Skin of body (tissue), 2 donors: ENCODE measurements around the gene RANBP3L. TPM values are rescaled to one million over a fixed set of nuclear protein-coding genes. Genes with fewer than 3 reads are reported as not detected.
"Not testable (repeated sequence)": the region's sequence is repeated elsewhere in the genome, so short reads cannot be mapped to it uniquely, and the experiment has no call there.

Experiments used
- DNase-seq: peaks from one replicate; lab custom pipeline; 2025; lab: John Stamatoyannopoulos, UW
- total RNA-seq: library from RNA; depleted of rRNA; stranded (reverse); fragments of >200 nt; gene quantifications from one replicate; pipeline ENCODE4 v1.2.3, GENCODE V29; 2014

RANBP3L gene
- total RNA-seq, result 5.1 TPM

GRCh38 chr5:36301858-36302603 lies at the start of gene RANBP3L:
RANBP3L (minus strand) TSS chr5:36301902; CDS start chr5:36301416, 486 bp downstream.
- DNase-seq, result peak; percentile 55

GRCh38 chr5:36346896-36347690 lies 45.4 kb upstream of the RANBP3L start:
- DNase-seq, result no peak

GRCh38 chr5:36344899-36345298 lies 43.2 kb upstream of the RANBP3L start:
- no peak for DNase-seq

GRCh38 chr5:36341720-36342119 lies 40.0 kb upstream of the RANBP3L start:
- DNase-seq, result not testable (repeated sequence)

GRCh38 chr5:36337597-36337996 lies 35.9 kb upstream of the RANBP3L start:
- DNase-seq, result no peak

- DNase-seq, result peak; percentile 6
Observed at GRCh38 chr5:36334315-36334714, 32.6 kb upstream of the RANBP3L start.

GRCh38 chr5:36332720-36333119 lies 31.0 kb upstream of the RANBP3L start:
- DNase-seq, result not testable (repeated sequence)

GRCh38 chr5:36325196-36325595 lies 23.5 kb upstream of the RANBP3L start:
- no peak for DNase-seq

GRCh38 chr5:36323926-36324781 lies 22.5 kb upstream of the RANBP3L start:
- DNase-seq, result no peak

- no peak for DNase-seq
Observed at GRCh38 chr5:36312953-36313672, 11.4 kb upstream of the RANBP3L start.

- DNase-seq, result no peak
Observed at GRCh38 chr5:36311956-36312355, 10.3 kb upstream of the RANBP3L start.

- DNase-seq, result no peak
Observed at GRCh38 chr5:36310138-36310537, 8.4 kb upstream of the RANBP3L start.

- DNase-seq, result peak; percentile 57
Observed at GRCh38 chr5:36305571-36306326, 4.0 kb upstream of the RANBP3L start.

- no peak for DNase-seq
Observed at GRCh38 chr5:36304095-36304805, 2.5 kb upstream of the RANBP3L start.

- DNase-seq, result no peak
Observed at GRCh38 chr5:36300927-36301540, 668 bp downstream of the RANBP3L start.

GRCh38 chr5:36300191-36300926 lies 1.3 kb downstream of the RANBP3L start:
- peak; percentile 44 for DNase-seq

GRCh38 chr5:36298552-36298951 lies 3.1 kb downstream of the RANBP3L start:
- peak; percentile 9 for DNase-seq

GRCh38 chr5:36297653-36298052 lies 4.0 kb downstream of the RANBP3L start:
- DNase-seq, result no peak
